GM19455 (cell line): ENCODE measurements around the gene TENM4.
"Not testable (repeated sequence)": the region's sequence is repeated elsewhere in the genome, so short reads cannot be mapped to it uniquely, and the experiment has no call there.

Source experiments
- ATAC-seq: cut with Tn5 transposase; IDR thresholded peaks from one replicate; pipeline ENCODE4 v1.9.1; 2021; ENCODE audit not compliant: unreplicated experiment

Gene TENM4

DNA sequence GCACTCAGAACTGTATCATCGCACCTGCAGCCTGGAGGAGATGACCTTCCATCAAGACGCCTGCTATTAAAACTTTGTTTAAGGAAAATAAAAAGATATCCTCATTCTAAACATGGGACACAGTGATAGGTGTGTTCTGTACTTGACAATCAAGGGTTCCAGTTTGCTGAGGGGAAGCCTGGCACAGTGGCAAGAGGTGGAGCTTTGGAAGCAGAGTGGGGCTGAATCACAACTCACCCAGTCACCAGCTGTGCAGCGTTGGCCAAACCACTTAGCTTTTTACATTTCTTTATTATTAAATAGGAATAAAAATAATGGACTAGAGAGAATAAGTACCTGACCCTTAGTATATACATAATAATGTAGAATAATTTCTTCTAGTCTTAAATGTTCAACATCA is 220.7 kb downstream of the TENM4 start:
- no peak for ATAC-seq

DNA sequence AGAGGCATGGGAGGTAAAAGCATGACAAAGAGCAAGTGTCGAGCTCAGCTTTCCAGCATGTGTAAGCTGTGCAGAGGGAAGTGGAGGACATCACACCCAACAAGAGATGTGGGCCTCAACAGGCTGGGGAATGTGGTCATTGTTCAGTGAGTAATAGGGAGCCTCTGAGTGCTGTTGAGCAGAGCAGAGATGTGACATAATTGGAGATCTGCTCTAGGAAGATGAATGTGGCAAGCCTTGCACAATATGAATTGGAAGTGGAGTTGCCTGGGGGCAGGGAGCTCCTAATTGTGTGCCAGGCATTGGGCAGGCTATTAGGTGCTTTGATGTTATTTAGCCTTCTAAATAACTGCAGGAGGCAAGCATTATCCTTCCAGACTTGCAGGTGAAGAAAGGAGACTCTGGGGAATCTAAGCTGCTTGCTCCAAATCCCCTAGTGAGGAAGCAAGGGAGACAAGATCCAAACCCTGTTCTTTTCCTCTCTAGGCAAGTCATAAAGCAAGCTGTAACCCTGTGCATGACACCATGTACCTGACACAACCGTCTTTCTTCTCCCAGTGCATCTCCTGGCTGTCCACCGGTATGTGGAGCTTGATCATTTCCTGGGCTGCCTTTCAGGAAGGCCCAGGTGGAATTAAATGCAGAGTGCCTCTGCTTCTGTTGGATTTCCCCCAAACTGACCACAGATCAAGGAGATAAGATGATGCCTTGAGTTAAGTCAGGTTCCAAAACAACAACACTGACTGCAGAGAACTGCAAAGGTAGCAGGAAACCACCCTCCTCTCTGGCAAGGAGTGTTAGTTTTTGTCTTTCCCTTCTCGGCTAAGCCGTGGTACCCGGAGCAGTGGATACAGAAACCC is 221.4 kb downstream of the TENM4 start:
- ATAC-seq: no peak

GRCh38 chr11:79212741-79213190 is 228.1 kb downstream of the TENM4 start:
- no peak for ATAC-seq

- ATAC-seq: no peak
These were observed 231.1 kb downstream of the TENM4 start for GRCh38 chr11:79209540-79210266.

- no peak for ATAC-seq
These were observed 232.7 kb downstream of the TENM4 start for GRCh38 chr11:79208126-79208525.

- ATAC-seq: no peak
These were observed 233.9 kb downstream of the TENM4 start for GRCh38 chr11:79206951-79207350.

GRCh38 chr11:79205786-79206185 is 235.0 kb downstream of the TENM4 start:
- ATAC-seq: no peak

DNA sequence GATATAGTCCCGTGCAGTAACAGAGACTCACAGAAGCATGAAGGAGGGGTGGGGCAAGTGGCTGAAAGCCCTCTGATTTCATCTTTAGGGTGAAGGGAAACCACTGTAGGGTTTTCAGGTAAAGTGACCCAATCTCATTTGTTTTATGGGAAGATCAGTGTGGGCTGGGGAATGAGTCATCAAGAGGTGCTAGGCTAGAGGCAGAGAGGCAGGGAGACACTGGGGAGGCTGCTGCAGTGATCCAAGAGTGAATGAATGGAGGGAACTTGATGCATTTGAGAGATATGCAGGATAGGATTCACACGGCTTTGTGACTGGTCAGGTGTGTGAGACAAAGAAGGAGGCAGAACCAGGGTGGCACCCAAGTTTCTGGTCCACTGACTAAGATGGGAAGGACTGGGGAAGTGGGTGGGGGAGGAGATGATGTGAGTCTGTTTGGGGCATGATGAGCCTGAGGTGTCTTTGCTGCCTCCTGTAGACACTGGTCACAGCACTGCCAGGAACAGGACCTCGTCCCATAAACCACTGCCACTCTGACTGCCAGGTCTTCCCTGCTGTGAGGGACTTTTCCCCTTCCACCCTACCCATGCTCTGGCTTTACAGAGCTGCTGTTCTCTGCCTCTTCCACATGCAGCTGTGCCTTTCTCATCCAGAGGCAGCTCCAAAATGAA is 239.0 kb downstream of the TENM4 start:
- ATAC-seq: no peak

DNA sequence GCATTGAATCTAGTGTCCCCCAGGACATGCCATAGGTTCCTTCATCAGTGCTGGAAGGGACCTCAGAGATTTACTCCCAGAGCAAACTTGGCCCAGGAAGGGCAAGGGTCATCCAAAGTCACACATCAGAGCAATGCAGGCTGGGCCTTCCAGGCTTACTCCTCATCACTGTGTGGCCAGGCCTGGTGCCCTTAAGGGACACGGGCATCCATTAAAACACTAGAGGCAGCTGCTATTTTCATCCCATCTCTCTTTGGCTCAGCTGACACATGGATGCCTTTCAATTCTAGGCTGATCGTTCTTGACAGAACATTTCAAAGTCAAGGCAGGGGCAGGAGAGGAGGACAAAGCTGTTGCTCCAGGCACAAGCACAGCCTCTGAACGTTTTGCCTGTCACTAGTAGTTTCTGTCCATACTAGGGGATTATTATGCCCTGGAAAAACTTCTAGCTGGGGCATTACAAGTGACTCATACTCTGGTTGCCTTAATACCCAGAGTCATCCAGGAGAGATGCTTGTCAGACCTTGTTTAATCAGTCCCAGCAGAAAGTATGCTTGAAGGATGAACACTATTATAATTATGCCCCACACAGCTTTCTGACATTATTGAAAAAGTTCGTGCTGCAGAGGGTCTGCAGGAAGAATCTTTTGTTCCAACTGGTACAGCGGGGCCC is 240.3 kb downstream of the TENM4 start:
- no peak for ATAC-seq

DNA sequence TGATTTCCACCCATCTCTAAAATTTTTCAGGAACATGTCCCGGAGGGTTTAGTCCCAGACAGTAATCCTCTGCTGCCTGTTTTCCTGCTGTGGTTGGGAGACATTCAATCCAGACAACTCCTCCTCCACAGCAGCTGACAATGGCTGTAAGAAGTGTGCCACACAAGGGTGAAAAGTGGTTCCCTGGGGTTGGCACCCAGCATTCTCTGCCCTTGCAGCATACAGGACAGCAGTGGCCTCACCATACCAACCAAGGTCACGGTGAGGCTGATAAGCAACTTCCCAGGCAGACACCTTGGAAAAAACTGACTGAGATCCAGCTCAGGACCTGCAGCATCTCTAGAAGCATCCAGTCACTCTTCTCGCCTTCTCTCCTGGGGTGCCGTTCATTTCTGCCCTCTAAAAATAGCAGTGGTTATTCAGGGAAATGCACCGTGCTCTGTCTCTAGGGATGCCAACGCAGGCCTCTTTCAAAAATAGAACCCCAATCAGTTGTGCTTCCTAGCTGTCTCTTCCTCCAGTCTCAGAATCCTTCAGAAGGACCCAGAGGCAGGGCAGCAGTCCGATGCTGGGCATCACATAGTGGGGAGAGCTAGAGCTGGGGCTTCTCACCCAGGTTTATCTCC is 241.0 kb downstream of the TENM4 start:
- ATAC-seq: no peak

DNA sequence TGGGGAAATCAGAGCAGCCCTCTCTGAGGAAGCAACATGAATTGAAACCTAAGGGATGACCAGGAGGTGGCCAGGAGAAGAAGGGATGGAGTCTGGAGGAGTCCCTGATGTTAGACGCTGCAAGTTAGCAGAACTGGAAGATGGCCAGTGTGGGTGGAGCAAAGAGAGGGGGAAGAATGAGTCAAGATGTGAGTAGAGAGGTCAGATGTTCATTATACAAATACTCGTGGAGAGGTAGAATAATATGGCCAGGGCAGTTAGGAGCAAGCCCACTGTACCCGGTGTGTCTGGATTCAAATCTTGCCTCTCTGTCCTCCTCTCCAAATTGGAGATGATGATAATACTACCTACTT is 242.0 kb downstream of the TENM4 start:
- ATAC-seq: no peak

- no peak for ATAC-seq
These were observed 242.5 kb downstream of the TENM4 start for GRCh38 chr11:79198203-79198897.

DNA sequence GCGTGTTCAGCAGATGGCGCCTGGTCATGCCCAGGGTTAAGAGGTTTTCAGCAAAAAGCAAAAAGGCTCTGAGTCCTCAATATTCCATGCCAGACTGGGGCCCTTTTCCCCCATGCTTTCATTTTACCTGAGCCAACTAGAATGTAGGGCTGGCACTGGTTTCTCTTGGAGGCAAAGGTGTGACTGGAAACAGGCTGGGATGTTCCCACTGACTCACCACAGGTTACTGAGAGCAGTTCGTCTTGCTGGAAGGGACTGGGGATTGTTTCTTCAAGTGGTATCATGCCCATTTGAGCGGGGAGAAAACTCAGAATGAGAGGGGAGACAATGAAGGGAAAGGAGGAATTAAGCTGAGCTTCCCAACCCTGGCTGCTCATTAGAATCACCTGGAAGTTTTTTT is 243.9 kb downstream of the TENM4 start:
- no peak for ATAC-seq

GRCh38 chr11:79195209-79195608 is 245.6 kb downstream of the TENM4 start:
- ATAC-seq: no peak

DNA sequence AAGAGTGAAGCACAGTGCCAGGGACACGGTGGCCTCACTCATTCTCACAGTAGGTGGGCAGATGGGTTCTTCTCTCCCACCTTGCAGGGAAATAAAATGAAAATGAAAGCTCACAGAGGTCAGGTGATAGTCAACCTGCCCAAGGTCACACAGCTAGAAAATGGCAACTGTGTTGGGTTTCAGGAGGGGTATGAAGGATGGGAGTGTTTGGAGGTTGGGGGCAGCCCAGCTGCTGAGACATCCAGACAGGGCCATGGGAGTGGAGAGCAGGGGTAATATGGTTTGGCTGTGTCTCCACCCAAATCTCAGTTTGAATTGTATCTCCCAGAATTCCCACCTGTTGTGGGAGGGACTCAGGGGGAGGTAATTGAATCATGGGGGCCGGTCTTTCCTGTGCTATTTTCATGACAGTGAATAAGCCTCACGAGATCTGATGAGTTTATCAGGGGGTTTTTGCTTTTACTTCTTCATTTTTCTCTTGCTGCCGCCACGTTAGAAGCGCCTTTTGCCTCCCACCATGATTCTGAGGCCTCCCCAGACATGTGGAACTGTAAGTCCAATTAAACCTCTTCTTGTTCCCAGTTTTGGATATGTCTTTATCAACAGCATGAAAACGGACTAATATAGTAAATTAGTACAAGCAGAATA is 247.0 kb downstream of the TENM4 start:
- ATAC-seq: no peak

GRCh38 chr11:79192836-79193235 is 248.0 kb downstream of the TENM4 start:
- ATAC-seq: no peak

GRCh38 chr11:79191716-79192115 is 249.1 kb downstream of the TENM4 start:
- ATAC-seq: not testable (repeated sequence)

- not testable (repeated sequence) for ATAC-seq
These were observed 250.3 kb downstream of the TENM4 start for GRCh38 chr11:79190553-79190952.

DNA sequence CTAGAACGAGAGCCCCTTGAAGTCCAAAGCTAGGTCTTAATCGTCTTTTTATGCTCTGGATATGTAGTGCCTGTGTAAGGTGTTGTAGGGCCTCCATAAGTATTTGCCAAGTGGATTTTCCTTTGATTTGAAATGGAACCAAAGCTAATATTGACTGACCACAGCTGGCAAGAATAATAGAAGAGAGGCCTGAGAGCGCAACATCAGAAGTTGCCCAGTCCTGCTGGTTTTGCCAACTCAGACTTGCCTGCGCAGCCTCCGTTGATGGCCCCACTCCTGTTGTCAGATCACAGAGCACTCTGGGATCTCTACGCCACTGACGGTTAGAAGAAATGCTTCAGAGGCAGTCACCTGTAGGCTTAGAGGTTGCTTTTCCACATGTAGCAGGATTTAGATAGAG is 251.2 kb downstream of the TENM4 start:
- ATAC-seq: no peak

DNA sequence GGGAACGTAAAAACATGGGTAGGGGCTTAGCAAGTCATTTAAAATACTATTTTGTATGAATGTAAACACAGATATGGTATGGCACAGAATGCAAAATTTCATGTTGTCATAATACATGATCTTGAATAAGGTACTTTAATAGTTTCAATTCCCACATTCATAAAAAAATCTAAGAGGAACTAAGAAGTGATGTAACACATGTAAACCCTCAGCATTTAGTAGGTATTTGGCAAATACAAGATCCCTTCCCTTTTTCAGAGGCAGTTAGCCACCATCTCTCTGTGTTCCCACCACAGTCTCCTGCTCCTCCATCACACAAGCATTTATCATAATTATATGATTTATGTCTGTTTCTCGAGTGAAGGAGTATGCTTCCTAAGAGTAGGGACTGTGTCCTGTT is 251.8 kb downstream of the TENM4 start:
- no peak for ATAC-seq
